Activated effector memory CD4-positive, alpha-beta T cell treated with anti-CD3 and anti-CD28 coated beads, Interleukin-2, amount 50 U/mL, for 16 hours (primary cell): Measurements from ENCODE around the gene DIP2C.

Experiments used
- DNase-seq: peaks from one replicate; pipeline ENCODE4 v3.0.0-alpha.2; 2020

Gene DIP2C

DNA sequence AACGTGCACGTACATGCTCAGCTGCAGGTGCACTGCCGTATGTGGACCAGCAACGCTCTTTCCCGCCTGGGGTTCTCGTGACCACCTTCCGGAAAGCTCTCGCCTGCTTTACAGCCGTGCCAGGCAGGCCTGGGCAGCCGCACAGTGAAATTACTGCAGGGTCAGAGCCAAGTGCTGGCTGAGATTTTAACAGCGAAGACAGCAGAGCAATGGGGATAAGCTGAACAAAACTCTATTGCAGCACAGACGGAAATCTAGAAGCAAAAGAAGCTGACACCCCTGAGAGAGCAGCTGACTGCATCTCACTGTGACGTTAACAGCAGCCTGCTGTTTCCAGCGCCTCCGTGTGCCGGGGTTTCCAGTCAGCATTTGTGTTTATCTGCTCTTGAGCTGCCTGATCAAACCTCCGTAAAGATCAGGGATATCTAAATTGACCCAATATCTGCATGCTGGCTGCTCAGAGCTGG is 179.0 kb downstream of the DIP2C start:
- DNase-seq = peak; percentile 44

DNA sequence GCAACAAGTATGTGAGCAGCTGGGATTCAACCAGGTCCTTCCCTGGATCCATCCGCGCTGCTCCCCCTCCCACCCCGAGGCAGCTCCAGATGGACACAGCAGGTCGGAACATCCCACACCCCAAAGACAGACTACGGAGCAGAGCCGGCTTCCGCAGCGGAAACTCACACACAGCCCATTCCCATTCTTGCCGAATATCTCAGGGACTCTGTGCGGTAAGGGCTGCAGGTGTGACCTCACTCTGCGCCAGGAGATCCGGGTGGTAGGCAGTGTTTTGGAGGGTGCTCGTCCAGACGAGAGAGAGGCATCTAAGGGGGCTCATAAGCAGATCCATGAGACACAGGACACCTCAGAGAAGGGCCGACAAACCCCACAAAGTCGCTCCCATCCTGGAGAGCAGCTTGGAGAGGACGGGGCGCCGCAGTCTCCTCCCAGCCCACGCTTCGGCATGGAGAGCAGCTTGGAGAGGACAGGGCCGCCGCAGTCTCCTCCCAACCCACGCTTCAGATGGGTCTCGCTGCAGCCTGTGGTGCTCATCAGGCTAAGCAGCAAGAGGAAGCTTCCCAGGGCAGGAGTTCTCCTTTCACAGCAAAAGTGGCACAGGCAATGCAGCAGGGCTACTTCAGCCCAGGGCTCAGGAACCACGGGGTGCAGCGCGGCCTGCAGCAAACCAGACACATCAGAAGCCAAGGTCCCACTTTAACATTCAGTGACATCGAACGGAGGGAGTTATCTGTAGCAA is 179.9 kb downstream of the DIP2C start:
- DNase-seq = peak; percentile 56

- DNase-seq = peak; percentile 46
Observed at GRCh38 chr10:508726-509125, 180.7 kb downstream of the DIP2C start.

GRCh38 chr10:507908-508444 is 181.5 kb downstream of the DIP2C start:
- DNase-seq = peak; percentile 50

- DNase-seq = no peak
Observed at GRCh38 chr10:507355-507699, 182.1 kb downstream of the DIP2C start.

- DNase-seq = peak; percentile 34
Observed at GRCh38 chr10:506451-507354, 182.8 kb downstream of the DIP2C start.

DNA sequence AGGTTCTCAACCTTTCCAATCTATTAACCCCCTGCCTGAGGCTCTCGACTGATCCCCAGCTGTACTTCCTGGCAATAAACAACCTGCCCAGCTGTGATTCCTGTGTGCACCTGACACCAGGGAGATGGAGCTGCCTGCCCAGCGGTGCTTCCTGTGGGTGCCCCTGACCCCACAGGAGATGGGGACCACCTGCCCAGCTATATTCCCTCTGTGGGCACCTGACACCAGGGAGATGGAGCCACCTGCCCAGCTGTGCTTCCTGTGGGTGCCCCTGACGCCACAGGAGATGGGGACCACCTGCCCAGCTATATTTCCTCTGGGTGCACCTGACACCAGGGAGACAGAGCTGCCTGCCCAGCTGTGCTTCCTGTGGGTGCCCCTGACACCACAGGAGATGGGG is 184.0 kb downstream of the DIP2C start:
- no peak for DNase-seq

DNA sequence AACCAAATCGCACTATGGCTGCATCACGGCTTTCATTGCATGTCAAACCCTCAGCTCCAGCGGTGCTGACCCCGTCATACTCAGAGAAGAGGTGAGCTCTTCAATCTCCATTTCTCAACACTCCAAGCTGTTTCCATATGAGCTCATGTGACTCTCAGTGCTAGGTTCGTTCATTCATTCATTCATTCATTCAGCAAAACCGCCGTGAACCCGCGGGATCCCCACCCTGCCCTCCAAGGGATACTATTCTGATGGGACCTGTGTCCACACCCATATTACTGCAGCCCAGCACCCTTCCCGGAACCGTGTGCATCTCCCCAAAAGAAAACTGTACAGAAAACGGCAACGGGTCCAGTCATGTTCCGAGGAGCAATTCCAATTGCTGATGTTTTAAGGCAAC is 184.7 kb downstream of the DIP2C start:
- no peak for DNase-seq

- DNase-seq = peak; percentile 54
Observed at GRCh38 chr10:504121-504611, 185.3 kb downstream of the DIP2C start.

- DNase-seq = no peak
Observed at GRCh38 chr10:501596-501995, 187.9 kb downstream of the DIP2C start.

DNA sequence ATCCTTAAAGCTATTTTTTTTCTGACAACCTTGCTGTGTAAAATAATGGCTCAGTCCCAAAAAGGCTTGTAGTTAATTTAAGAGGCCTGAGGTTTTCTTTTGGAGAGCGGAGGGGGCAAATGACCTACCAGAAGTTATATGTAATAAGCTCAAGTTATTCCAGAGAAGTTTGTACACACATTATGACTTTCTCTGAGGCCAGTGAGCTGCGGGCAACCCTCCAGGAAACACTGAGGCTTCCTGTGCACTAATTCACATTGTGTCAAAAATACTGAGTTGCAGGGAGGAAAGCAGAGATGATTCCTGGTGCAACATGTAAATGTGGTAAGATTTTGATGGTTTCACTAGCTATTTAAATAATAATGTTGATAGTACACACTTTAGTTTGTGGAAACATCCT is 188.6 kb downstream of the DIP2C start:
- peak; percentile 48 for DNase-seq

- peak; percentile 42 for DNase-seq
Observed at GRCh38 chr10:499991-500390, 189.5 kb downstream of the DIP2C start.

- peak; percentile 48 for DNase-seq
Observed at GRCh38 chr10:498760-499435, 190.6 kb downstream of the DIP2C start.

DNA sequence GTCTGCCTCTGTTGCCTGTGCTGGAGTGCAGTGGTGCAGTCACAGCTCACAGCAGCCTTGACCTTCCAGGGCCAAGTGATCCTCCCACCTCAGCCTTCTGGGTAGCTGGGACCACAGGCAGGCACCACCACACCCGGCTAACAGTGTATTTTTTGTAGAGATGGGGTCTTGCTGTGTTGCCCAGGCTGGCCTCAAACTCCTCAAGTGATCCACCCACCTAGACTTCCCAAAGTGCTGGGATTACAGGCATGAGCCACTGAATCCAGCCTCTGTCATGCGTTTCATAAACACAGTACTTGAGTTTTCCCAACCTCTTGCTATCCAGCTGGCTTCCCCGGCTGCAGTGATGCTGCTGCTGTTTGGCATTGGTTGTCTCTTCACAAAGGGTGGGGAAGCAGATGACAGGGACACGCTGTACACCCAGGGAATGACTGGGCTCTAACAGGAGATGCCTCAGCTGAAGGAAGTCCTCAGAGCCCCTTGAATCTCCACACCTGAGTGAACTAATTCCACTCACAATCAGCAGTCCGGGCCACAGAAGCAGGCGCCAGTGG is 191.5 kb downstream of the DIP2C start:
- no peak for DNase-seq

GRCh38 chr10:497289-497688 is 192.2 kb downstream of the DIP2C start:
- DNase-seq = no peak

DNA sequence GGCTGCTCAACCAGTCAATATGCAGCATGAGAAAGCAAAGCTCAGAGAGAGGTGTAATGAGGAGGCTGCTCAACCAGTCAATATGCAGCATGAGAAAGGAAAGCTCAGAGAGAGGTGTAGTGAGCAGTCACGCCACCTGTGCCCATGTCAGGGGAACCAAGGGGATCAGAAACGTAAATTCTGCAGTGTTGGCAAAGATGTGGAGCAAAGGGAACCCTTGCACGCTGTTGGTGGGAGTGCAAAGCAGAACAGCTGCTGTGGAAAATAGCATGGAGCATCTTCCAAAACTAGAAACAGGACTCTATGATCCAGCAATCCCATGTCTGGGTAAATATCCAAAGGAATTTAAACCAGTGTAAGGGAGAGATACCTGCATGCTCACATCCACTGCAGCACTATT is 194.9 kb downstream of the DIP2C start:
- DNase-seq = no peak

- no peak for DNase-seq
Observed at GRCh38 chr10:494149-494542, 195.3 kb downstream of the DIP2C start.

DNA sequence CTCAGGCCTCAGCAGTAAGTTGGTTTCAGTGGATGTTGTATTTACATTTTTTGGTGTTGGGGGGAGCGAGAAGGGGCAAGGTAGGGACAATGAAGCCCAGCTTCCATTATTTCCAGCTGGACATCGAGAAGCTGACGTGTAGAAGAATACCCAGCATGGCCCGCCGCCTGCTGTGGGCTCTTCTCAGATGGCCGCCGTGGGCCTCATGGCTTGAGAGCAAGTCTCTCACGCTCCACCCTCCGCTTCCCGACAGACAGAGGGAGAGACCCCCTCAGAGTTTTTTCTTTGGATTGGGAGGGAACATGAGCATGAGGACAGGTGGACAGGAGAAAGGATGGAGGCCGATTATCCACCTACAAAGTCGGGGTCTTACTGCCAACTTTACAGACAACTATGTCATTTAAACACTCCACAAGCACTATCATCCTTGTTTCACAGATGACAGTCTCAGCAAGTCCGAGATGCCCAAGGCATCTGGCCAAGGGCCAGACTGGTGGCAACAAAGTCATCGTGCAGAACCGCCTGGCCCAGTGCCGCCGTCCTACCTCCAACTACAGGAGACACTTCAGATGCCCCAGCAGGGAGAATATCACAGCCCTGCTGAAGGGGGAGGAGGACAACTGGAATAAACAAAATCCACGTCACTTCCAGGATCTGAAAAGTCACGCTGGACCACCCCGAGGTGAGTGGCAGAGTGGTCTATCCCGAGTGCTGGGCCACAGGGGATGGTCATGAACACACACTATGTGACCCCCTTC is 195.9 kb downstream of the DIP2C start:
- no peak for DNase-seq

DNA sequence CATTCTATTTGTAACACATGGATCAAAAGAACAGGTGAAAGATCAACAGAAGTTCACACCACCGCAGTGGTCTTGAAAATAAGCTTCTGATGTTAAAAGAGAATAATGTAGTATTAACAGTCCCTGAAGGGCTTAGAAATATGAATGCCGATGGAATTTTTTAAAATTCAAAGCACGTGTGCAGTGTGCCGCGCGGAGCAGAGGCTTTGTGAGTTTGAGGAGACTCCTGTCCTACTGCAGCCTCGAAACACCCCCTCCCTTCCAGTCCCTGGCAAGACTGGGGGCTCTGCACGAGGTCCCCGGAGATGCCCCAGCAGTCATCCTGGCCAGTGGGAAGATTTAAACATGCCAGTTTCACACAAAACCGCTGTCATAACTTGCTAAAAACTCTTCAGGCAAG is 196.6 kb downstream of the DIP2C start:
- no peak for DNase-seq

DNA sequence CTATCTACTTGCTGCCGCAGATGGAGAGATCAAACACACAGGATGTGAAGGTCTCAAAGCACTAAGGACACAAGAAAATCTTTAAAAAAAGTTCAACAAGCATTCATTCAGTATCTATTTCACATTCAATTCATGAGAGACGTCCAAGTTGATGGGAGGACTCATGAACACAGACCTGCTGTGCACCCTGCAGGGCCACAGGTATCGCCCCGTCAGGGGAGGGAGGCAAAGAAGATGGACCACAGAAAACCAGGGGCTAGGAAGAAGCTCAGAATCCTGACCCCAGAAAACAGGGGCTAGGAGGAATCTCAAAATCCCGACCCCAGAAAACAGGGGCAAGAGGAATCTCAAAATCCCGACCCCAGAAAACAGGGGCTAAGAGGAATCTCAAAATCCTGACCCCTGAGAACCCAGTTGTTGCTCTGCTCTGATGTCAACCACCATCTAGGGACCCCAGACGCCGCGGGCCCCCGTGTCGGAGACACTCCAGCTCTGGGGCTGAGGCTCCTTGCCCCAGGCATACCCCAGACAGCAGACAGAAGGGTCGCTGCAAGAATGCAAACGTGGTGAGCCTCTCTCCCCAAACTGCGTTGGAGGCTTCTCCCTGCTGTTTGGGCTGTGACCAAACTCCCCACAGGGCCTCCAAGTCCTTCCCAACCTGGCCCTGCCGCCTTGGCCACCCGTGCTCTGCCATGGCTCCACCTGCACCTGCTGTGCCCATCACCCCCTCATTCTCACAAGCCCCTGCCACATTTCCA is 197.6 kb downstream of the DIP2C start:
- DNase-seq = no peak

DNA sequence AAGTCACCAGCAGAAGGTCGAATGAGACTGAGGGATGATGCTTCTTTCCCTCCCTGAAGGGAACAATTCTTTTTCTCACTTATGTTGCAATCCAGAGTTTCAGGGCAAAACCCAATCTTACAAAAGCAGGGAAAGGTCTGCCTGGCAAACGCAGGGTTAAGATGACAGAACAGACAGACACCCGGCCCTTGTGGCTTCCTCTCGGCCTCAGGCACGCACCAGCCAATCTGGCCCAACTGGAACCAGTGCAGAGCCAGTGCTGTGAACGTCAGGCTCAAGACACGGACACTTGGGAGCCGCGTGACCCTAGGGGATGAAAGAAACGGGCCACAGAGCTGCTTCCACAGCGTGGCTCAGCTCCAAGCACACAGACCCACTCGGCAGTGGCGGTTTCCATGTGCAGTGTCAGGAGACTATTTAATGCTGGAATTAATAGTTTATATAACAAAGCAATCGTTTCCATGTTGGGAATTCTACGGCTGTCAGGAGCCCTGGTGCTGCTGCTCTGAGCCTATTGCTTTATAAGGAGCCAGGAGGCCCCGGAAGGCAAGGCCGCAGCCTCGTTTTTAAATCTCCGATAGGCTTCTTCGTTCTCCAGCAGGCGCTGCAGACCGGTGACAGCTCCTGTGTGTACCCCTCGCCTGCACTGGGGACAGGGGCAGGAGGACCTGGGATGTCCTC is 198.4 kb downstream of the DIP2C start:
- DNase-seq = no peak
